Ovary (tissue), 9 donors: ENCODE data around the gene GNE. TPM values are rescaled to one million over a fixed set of nuclear protein-coding genes. Genes with fewer than 3 reads are reported as not detected.
"Not testable (repeated sequence)": the region's sequence is repeated elsewhere in the genome, so short reads cannot be mapped to it uniquely, and the experiment has no call there.

ENCODE experiments used
- DNase-seq, 5 donors: peaks; one replicate each; pipeline ENCODE4 v3.0.0-alpha.2; 2019 to 2020
- H3K27ac ChIP-seq, 2 donors: fragments of 200-600 bp; one replicate each; pipeline versions ENCODE4 v1.5.1 to v1.8.0; 2019 to 2022
- H3K27me3 ChIP-seq: fragments of 200-600 bp; one replicate; pipeline ENCODE4 v1.8.0; 2022
- H3K36me3 ChIP-seq: fragments of 200-600 bp; sonication (generic); one replicate; pipeline ENCODE4 v1.5.1; 2019
- H3K4me1 ChIP-seq: one replicate; pipeline ENCODE4 v1.8.1; 2013; ENCODE audit warnings: mild to moderate bottlenecking, moderate library complexity; ENCODE audit not compliant: insufficient read depth
- H3K4me3 ChIP-seq: fragments of 200-600 bp; sonication (generic); one replicate; pipeline ENCODE4 v1.5.1; 2017
- H3K9me3 ChIP-seq, 2 donors: fragments of 200-600 bp in 1 of 2; sonication (generic) in 1 of 2; one replicate each; pipeline versions ENCODE4 v1.5.1 to v1.8.1; 2013 to 2019; ENCODE audit warnings: mild to moderate bottlenecking in 1 of 2, moderate library complexity in 1 of 2
- CTCF ChIP-seq, 3 donors: fragments of 450-650 bp in 2 of 3; fragments of 200-600 bp in 1 of 3; IDR thresholded peaks; one replicate each; pipeline versions ENCODE4 v1.5.1 to v1.8.0; 2016 to 2022; ENCODE audit warnings: antibody characterized with exemption in 3 of 3, mild to moderate bottlenecking in 1 of 3
- EP300 ChIP-seq: sonication (generic); formaldehyde crosslinking; IDR thresholded peaks from one replicate; pipeline ENCODE4 v1.6.1; 2017; ENCODE audit warnings: antibody characterized with exemption
- POLR2A ChIP-seq: fragments of 450-650 bp; IDR thresholded peaks from one replicate; pipeline ENCODE4 v1.6.1; 2017; ENCODE audit warnings: antibody characterized with exemption, mild to moderate bottlenecking, moderate library complexity
- WGBS, 3 donors: extraction: QIAGEN DNeasy Blood & Tissue Kit in 1 of 3; methylation state at CpG; one replicate each; pipeline versions ENCODE4 v1.1.5 to v1.1.7; 2013 to 2017; 5-methylcytosine and 5-hydroxymethylcytosine counted together
- intact Hi-C, 4 donors: fragments of 100-400 bp; cut with DNase I; formaldehyde crosslinking; loops; one replicate each; pipeline versions ENCODE4 v1.11.0 to v1.15.1; 2022 to 2023
- polyA plus RNA-seq, 2 donors: library from polyadenylated mRNA; stranded (reverse); fragments of 200-250 nt in 1 of 2; fragments of 350-450 nt in 1 of 2; fragmentation: Illumina TruSeq in 1 of 2; extraction: RNeasy Lipid Tissue Mini Kit (QIAGEN cat#74804) in 1 of 2; gene quantifications; one replicate each; pipeline ENCODE4 v1.2.3, GENCODE V29; 2013 to 2014
- total RNA-seq, 7 donors: library from RNA; depleted of rRNA in 2 of 7; stranded (reverse); fragments of >200 nt in 2 of 7; fragmentation: NEBNext Ultra II Directional in 3 of 7; extraction: Animal tissue kit (Norgen Biotek cat#: 25700) in 3 of 7; gene quantifications; one replicate each; pipeline versions ENCODE4 v1.1.0 to v1.2.4, GENCODE V29; 2016 to 2023
- donor health status: DM: no; HTN: no; CAD: no; lungs with moderate emphysema.
- donor health status: DM: no; HTN: no; CAD: no.
- donor health status: Bipolar disorder and iron deficiency.
- donor health status: DM: yes; HTN: yes; CAD: no.
- donor health status: DM: no; HTN: no; CAD: no.
- donor health status: DM: yes; HTN: yes; CAD: no.

Gene GNE
- total and polyA plus RNA-seq, 9 donors, result 13.0 to 34.1 (median 22.9) TPM

- no peak overlapping the region for H3K4me3 ChIP-seq
- intact Hi-C loops, result no loop called here
- 51 to 69% (median 52%) methylated on average over 1 of the region's 1 CpG for WGBS, 3 donors
- DNase-seq, result no peak
- TF ChIP-seq EP300 (no peak), CTCF (IDR thresholded peaks at IDR 0.05) (no peak), POLR2A (no peak)
- H3K27me3 ChIP-seq, result no peaks in the 10 kb centered on the region
- no peaks in the 10 kb centered on the region for H3K36me3 ChIP-seq
- no peaks in the 10 kb centered on the region for H3K9me3 ChIP-seq
- no peak overlapping the region for H3K27ac ChIP-seq
- no peaks in the 10 kb centered on the region for H3K4me1 ChIP-seq
These were observed 18.0 kb upstream of the GNE start for GRCh38 chr9:36276254-36276653.

- no peaks in the 10 kb centered on the region for H3K9me3 ChIP-seq
- H3K27ac ChIP-seq, result no peak overlapping the region
- no peaks in the 10 kb centered on the region for H3K36me3 ChIP-seq
- H3K4me1 ChIP-seq, result no peaks in the 10 kb centered on the region
- 93 to 95% (median 95%) methylated on average over 3 of the region's 3 CpGs for WGBS, 3 donors
- no peaks in the 10 kb centered on the region for H3K27me3 ChIP-seq
- TF ChIP-seq POLR2A, result no peak
- TF ChIP-seq CTCF (IDR thresholded peaks at IDR 0.05), result no peak
- TF ChIP-seq EP300, result no peak
- DNase-seq, result no peak
- intact Hi-C loops, result no loop called here
- H3K4me3 ChIP-seq, result no peak overlapping the region
These were observed 16.8 kb upstream of the GNE start for GRCh38 chr9:36275060-36275459.

- H3K4me3 ChIP-seq, H3K4me1 ChIP-seq, H3K27ac ChIP-seq, intact Hi-C loops, DNase-seq, H3K27me3 ChIP-seq, H3K36me3 ChIP-seq, H3K9me3 ChIP-seq: not testable (repeated sequence)
- WGBS, 3 donors, result 96 to 98% (median 98%) methylated on average over 7 of the region's 7 CpGs
These were observed 15.1 kb upstream of the GNE start for GRCh38 chr9:36273354-36273753.

GRCh38 chr9:36268007-36268427 lies 9.8 kb upstream of the GNE start:
- H3K9me3 ChIP-seq, result no peaks in the 10 kb centered on the region

GRCh38 chr9:36264896-36265295 lies 6.6 kb upstream of the GNE start:
- no peaks in the 10 kb centered on the region for H3K36me3 ChIP-seq
- no peaks in the 10 kb centered on the region for H3K4me1 ChIP-seq
- DNase-seq, result no peak
- intact Hi-C loops, result no loop called here
- WGBS, 3 donors, result 94 to 96% (median 96%) methylated on average over 22 of the region's 22 CpGs
- no peak overlapping the region for H3K27ac ChIP-seq
- no peaks in the 10 kb centered on the region for H3K9me3 ChIP-seq
- TF ChIP-seq EP300, result no peak
- no peak for TF ChIP-seq CTCF (IDR thresholded peaks at IDR 0.05)
- no peak for TF ChIP-seq POLR2A
- H3K4me3 ChIP-seq, result no peak overlapping the region
- no peaks in the 10 kb centered on the region for H3K27me3 ChIP-seq

More at GRCh38 chr9:36268007-36268427, 9.8 kb upstream of the GNE start:
- intact Hi-C loops, result no loop called here
- no peak for TF ChIP-seq EP300
- no peak for TF ChIP-seq POLR2A
- TF ChIP-seq CTCF (IDR thresholded peaks at IDR 0.05), result no peak
- no peaks in the 10 kb centered on the region for H3K4me1 ChIP-seq
- no peak overlapping the region for H3K27ac ChIP-seq
- H3K36me3 ChIP-seq, result no peaks in the 10 kb centered on the region
- no peaks in the 10 kb centered on the region for H3K27me3 ChIP-seq
- WGBS, 3 donors, result 58 to 89% (median 60%) methylated on average over 3 of the region's 3 CpGs
- H3K4me3 ChIP-seq, result no peak overlapping the region
- no peak for DNase-seq
